ENCODE data around the gene RELN.

GRCh38 chr7:103632005-103632639 is 357.3 kb downstream of the RELN start:
- TF ChIP-seq, protein P1, sequence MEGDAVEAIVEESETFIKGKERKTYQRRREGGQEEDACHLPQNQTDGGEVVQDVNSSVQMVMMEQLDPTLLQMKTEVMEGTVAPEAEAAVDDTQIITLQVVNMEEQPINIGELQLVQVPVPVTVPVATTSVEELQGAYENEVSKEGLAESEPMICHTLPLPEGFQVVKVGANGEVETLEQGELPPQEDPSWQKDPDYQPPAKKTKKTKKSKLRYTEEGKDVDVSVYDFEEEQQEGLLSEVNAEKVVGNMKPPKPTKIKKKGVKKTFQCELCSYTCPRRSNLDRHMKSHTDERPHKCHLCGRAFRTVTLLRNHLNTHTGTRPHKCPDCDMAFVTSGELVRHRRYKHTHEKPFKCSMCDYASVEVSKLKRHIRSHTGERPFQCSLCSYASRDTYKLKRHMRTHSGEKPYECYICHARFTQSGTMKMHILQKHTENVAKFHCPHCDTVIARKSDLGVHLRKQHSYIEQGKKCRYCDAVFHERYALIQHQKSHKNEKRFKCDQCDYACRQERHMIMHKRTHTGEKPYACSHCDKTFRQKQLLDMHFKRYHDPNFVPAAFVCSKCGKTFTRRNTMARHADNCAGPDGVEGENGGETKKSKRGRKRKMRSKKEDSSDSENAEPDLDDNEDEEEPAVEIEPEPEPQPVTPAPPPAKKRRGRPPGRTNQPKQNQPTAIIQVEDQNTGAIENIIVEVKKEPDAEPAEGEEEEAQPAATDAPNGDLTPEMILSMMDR (optimal IDR thresholded peaks at IDR 0.05 in 1 of 3, IDR thresholded peaks at IDR 0.05 in 1 of 3, conservative IDR thresholded peaks at IDR 0.05 in 1 of 3; ENCODE audit: extremely low read depth in 1 of 3, insufficient read depth in 2 of 3, low read length in 3 of 3): no peak
- TF ChIP-seq EZH2 (IDR thresholded peaks at IDR 0.05; ENCODE audit: low read length): no peak

Data from keratinocyte (primary cell).